GM23248 (cell line): ENCODE results near the gene DPH3.

Experiments used
- EZH2 ChIP-seq: fragments of 200-600 bp; sonication (generic); IDR thresholded peaks from 2 replicates; pipeline ENCODE4 v1.6.1; 2018; ENCODE audit warnings: antibody characterized with exemption, mild to moderate bottlenecking; ENCODE audit not compliant: insufficient read depth, poor library complexity, severe bottlenecking
- EZH2phosphoT487 ChIP-seq: fragments of 200-600 bp; sonication (generic); IDR thresholded peaks from 2 replicates; pipeline ENCODE4 v1.6.1; 2018; ENCODE audit warnings: antibody characterized with exemption, moderate library complexity, mild to moderate bottlenecking, low read depth; ENCODE audit not compliant: insufficient read depth

DNA sequence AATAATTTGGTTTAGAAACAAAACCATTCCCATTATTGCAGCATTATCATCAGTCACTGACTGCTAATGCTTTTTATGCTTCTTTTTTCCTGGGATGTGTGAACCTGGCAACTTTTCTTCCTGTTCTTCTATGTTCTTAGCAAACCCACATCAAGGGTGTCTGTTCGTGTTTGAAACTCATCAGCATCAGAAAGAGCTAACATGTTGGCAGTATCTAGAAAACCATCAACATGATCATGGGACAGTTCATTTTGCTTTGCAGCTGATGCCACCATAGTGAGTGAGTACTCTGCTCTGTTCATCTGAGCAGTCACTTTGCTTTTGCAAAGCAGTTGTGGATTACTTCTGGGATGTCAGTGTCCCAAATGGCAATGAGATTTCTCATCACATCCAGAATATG, 5.9 kb downstream of the DPH3 start:
- TF ChIP-seq EZH2phosphoT487, result no peak
- TF ChIP-seq EZH2, result no peak
